Suprapubic skin (tissue), 4 donors: Measurements from ENCODE around the gene DNAH3. TPM values are rescaled to one million over a fixed set of nuclear protein-coding genes. Genes with fewer than 3 reads are reported as not detected.
A peak's percentile ranks its signal among the peaks of the same experiment; 100 is the strongest.
"Not testable (repeated sequence)": the region's sequence is repeated elsewhere in the genome, so short reads cannot be mapped to it uniquely, and the experiment has no call there.

Experiments used
- DNase-seq, 2 donors: peaks; one replicate each; pipeline ENCODE4 v3.0.0-alpha.2; 2019; ENCODE audit warnings: low spot score in 2 of 2
- H3K27ac ChIP-seq: fragments of 200-600 bp; sonication (generic); one replicate; pipeline ENCODE4 v1.5.1; 2019
- H3K27me3 ChIP-seq: fragments of 200-600 bp; sonication (generic); one replicate; pipeline ENCODE4 v1.5.1; 2019
- H3K36me3 ChIP-seq: fragments of 200-600 bp; sonication (generic); one replicate; pipeline ENCODE4 v1.5.1; 2019
- H3K4me1 ChIP-seq: fragments of 200-600 bp; sonication (generic); one replicate; pipeline ENCODE4 v1.5.1; 2019
- H3K4me3 ChIP-seq: fragments of 200-600 bp; sonication (generic); one replicate; pipeline ENCODE4 v1.5.1; 2019; ENCODE audit warnings: mild to moderate bottlenecking
- H3K9me3 ChIP-seq: fragments of 200-600 bp; sonication (generic); one replicate; pipeline ENCODE4 v1.5.1; 2019
- CTCF ChIP-seq, 2 donors: fragments of 200-600 bp in 1 of 2; fragments of 450-650 bp in 1 of 2; sonication (generic) in 1 of 2; IDR thresholded peaks; one replicate each; pipeline ENCODE4 v1.5.1; 2016 to 2019; ENCODE audit warnings: antibody characterized with exemption in 2 of 2, mild to moderate bottlenecking in 1 of 2, moderate library complexity in 1 of 2
- EP300 ChIP-seq: sonication (generic); formaldehyde crosslinking; IDR thresholded peaks from one replicate; pipeline ENCODE4 v1.6.1; 2017; ENCODE audit warnings: antibody characterized with exemption
- POLR2A ChIP-seq, 2 donors: fragments of 450-650 bp; IDR thresholded peaks; one replicate each; pipeline ENCODE4 v1.6.1; 2017; ENCODE audit warnings: antibody characterized with exemption in 2 of 2, mild to moderate bottlenecking in 2 of 2, moderate library complexity in 2 of 2
- POLR2AphosphoS5 ChIP-seq, 3 donors: sonication (generic); formaldehyde crosslinking; IDR thresholded peaks; one replicate each; pipeline ENCODE4 v1.6.1; 2017; ENCODE audit warnings: antibody characterized with exemption in 3 of 3
- WGBS: methylation state at CpG from one replicate; pipeline ENCODE4 v1.1.5; 2018; 5-methylcytosine and 5-hydroxymethylcytosine counted together
- total RNA-seq, 4 donors: library from RNA; depleted of rRNA; stranded (reverse); fragments of >200 nt; gene quantifications; one replicate each; pipeline ENCODE4 v1.1.0, GENCODE V29; 2016

DNAH3 gene
- total RNA-seq, 4 donors from 2014 or later = 1.0 to 4.0 (median 1.6) TPM

- Histone ChIP-seq H3K36me3 (no peaks in the 10 kb centered on the region), H3K27ac (no peak overlapping the region), H3K9me3 (no peaks in the 10 kb centered on the region), H3K4me3 (no peak overlapping the region), H3K27me3 (no peaks in the 10 kb centered on the region), H3K4me1 (no peaks in the 10 kb centered on the region)
- WGBS = 68% methylated on average over 1 of the region's 1 CpG
- TF ChIP-seq EP300 = no peak
- TF ChIP-seq CTCF (IDR thresholded peaks at IDR 0.05) = no peak
- TF ChIP-seq POLR2A (IDR thresholded peaks at IDR 0.05) = no peak
- no peak for TF ChIP-seq POLR2AphosphoS5 (IDR thresholded peaks at IDR 0.05)
- DNase-seq = no peak
These were observed 97.1 kb downstream of the DNAH3 start for GRCh38 chr16:21053590-21053989.

GRCh38 chr16:21048091-21048912 lies 102.3 kb downstream of the DNAH3 start:
- H3K4me1 ChIP-seq, H3K27ac ChIP-seq, H3K27me3 ChIP-seq, H3K9me3 ChIP-seq, H3K36me3 ChIP-seq, DNase-seq: not testable (repeated sequence)
- 66% methylated on average over 30 of the region's 31 CpGs for WGBS
- peak overlapping the region; percentile 3 for H3K4me3 ChIP-seq

GRCh38 chr16:21038197-21038596 lies 112.4 kb downstream of the DNAH3 start:
- WGBS = 89% methylated on average over 7 of the region's 7 CpGs
- TF ChIP-seq CTCF (IDR thresholded peaks at IDR 0.05) = no peak
- TF ChIP-seq POLR2AphosphoS5 (IDR thresholded peaks at IDR 0.05) = no peak
- no peak for TF ChIP-seq EP300
- TF ChIP-seq POLR2A (IDR thresholded peaks at IDR 0.05) = no peak
- no peaks in the 10 kb centered on the region for H3K4me1 ChIP-seq
- no peak for DNase-seq
- no peaks in the 10 kb centered on the region for H3K9me3 ChIP-seq
- no peak overlapping the region for H3K27ac ChIP-seq
- H3K36me3 ChIP-seq = no peaks in the 10 kb centered on the region
- no peaks in the 10 kb centered on the region for H3K27me3 ChIP-seq
- H3K4me3 ChIP-seq = no peak overlapping the region

GRCh38 chr16:21037736-21038135 lies 112.9 kb downstream of the DNAH3 start:
- no peak for DNase-seq
- TF ChIP-seq CTCF (IDR thresholded peaks at IDR 0.05) (no peak), POLR2AphosphoS5 (IDR thresholded peaks at IDR 0.05) (no peak), EP300 (no peak), POLR2A (IDR thresholded peaks at IDR 0.05) (no peak)
- H3K27ac ChIP-seq = no peak overlapping the region
- H3K4me3 ChIP-seq = no peak overlapping the region
- no peaks in the 10 kb centered on the region for H3K36me3 ChIP-seq
- no peaks in the 10 kb centered on the region for H3K27me3 ChIP-seq
- H3K4me1 ChIP-seq = no peaks in the 10 kb centered on the region
- no peaks in the 10 kb centered on the region for H3K9me3 ChIP-seq
- WGBS = 93% methylated on average over 15 of the region's 15 CpGs

GRCh38 chr16:21037168-21037567 lies 113.5 kb downstream of the DNAH3 start:
- TF ChIP-seq POLR2AphosphoS5 (IDR thresholded peaks at IDR 0.05) = no peak
- TF ChIP-seq EP300 = no peak
- no peak for TF ChIP-seq POLR2A (IDR thresholded peaks at IDR 0.05)
- TF ChIP-seq CTCF (IDR thresholded peaks at IDR 0.05) = no peak
- WGBS = 85% methylated on average over 4 of the region's 4 CpGs
- Histone ChIP-seq H3K9me3 (no peaks in the 10 kb centered on the region), H3K27me3 (no peaks in the 10 kb centered on the region), H3K4me1 (no peaks in the 10 kb centered on the region), H3K27ac (no peak overlapping the region), H3K36me3 (no peaks in the 10 kb centered on the region), H3K4me3 (no peak overlapping the region)
- no peak for DNase-seq

- Histone ChIP-seq H3K4me3 (no peak overlapping the region), H3K27me3 (no peaks in the 10 kb centered on the region), H3K4me1 (no peaks in the 10 kb centered on the region), H3K27ac (no peak overlapping the region), H3K9me3 (no peaks in the 10 kb centered on the region), H3K36me3 (no peaks in the 10 kb centered on the region)
- DNase-seq = no peak
- WGBS = 88% methylated on average over 3 of the region's 3 CpGs
- TF ChIP-seq POLR2A (IDR thresholded peaks at IDR 0.05) (no peak), EP300 (no peak), CTCF (IDR thresholded peaks at IDR 0.05) (no peak), POLR2AphosphoS5 (IDR thresholded peaks at IDR 0.05) (no peak)
These were observed 114.2 kb downstream of the DNAH3 start for GRCh38 chr16:21036471-21036870.
